ENCODE results near the gene FAM120B.

Gene FAM120B

DNA sequence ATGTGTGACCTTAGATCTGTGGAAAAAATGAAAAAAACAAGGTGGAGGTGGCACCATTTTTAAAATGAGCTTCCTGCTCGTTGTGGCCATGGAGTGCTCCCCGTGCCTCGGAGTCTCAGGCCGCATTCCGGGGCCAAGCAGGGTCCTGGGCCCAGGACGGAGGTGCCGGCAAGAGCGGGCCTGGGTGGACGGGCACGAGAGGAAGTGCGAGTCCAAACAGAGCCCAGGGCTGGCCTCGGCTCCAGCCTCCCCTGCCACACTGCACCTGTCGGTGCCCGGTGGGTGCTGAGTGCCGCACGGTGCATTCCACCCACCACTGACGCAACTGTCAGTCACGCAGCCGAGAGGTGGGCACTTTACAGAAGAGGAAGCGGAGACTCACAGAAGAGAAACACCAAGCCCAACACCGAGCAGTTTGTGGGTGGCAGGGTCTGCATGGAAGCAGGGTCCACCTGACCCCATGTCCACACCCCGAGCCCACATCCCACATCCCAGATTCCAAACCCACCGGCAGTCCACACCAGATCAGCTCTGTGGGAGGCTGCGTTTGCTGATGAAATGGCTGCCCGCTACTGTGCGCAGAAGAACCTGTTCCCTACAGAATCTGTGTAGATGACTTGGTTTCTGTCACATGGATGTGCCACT is 148.9 kb downstream of the FAM120B start:
- no peaks in the 10 kb centered on the region for H3K9me3 Mint-ChIP-seq
- H3K36me3 Mint-ChIP-seq (ENCODE audit: low read depth): no peaks in the 10 kb centered on the region
- no peaks in the 10 kb centered on the region for H3K27me3 Mint-ChIP-seq
- intact Hi-C loops (cut with micrococcal nuclease): no loop called here
- no peak overlapping the region for H3K27ac Mint-ChIP-seq
- H3K4me3 Mint-ChIP-seq: no peak overlapping the region
- peaks cover 9% of the 10 kb centered on the region for H3K4me1 Mint-ChIP-seq (ENCODE audit: low read depth)

DNA sequence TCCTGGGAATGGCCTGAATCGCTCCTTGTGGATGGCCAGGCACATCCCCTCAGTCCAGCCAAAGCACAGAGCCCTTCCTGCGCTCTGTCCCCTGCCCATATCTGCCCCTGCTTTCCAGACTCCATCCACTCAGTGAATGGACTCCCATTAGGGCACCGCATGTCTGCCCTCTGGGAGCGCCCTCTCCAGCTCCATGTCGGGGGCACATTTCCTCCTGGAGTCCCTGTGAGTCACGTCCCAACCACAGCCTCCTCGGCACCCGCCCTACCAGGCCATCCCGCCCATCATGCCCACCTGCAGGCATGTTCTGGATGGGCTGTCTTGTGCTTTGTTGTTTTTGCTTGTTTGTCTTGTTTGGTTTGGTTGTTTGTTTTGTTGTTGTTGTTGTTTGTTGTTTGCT is 149.8 kb downstream of the FAM120B start:
- Mint-ChIP-seq H3K9me3 (no peaks in the 10 kb centered on the region), H3K36me3 (ENCODE audit: low read depth) (no peaks in the 10 kb centered on the region), H3K27me3 (no peaks in the 10 kb centered on the region), H3K27ac (no peak overlapping the region), H3K4me3 (no peak overlapping the region), H3K4me1 (ENCODE audit: low read depth) (peaks cover 9% of the 10 kb centered on the region)
- intact Hi-C loops (cut with micrococcal nuclease): no loop called here

Measured in dendritic cell treated with granulocyte-macrophage colony-stimulating factor and Interleukin-4, amounts not matched to agents 40 ng/mL and 50 ng/mL, for 4 days (primary cell).